ENCODE measurements around the gene SPAG4.

SPAG4 gene

GRCh38 chr20:35610833-35611427 lies 4.7 kb upstream of the SPAG4 start:
- Mint-ChIP-seq H3K27me3 (no peaks in the 10 kb centered on the region), H3K9me3 (no peaks in the 10 kb centered on the region), H3K27ac (no peak overlapping the region), H3K36me3 (no peaks in the 10 kb centered on the region), H3K4me1 (peaks cover 9% of the 10 kb centered on the region), H3K4me3 (no peak overlapping the region)

- H3K9me3 Mint-ChIP-seq: no peaks in the 10 kb centered on the region
- H3K36me3 Mint-ChIP-seq: no peaks in the 10 kb centered on the region
- H3K27ac Mint-ChIP-seq: no peak overlapping the region
- H3K4me1 Mint-ChIP-seq: peaks cover 12% of the 10 kb centered on the region
- H3K27me3 Mint-ChIP-seq: no peaks in the 10 kb centered on the region
- no peak overlapping the region for H3K4me3 Mint-ChIP-seq
Observed at GRCh38 chr20:35611482-35611881, 4.1 kb upstream of the SPAG4 start.

GRCh38 chr20:35616465-35617396 lies 1.1 kb downstream of the SPAG4 start:
- Mint-ChIP-seq H3K27me3 (no peaks in the 10 kb centered on the region), H3K27ac (peak overlapping the region; percentile 79), H3K36me3 (peaks cover 3% of the 10 kb centered on the region), H3K4me3 (peak overlapping the region; percentile 88), H3K4me1 (peaks cover 41% of the 10 kb centered on the region), H3K9me3 (no peaks in the 10 kb centered on the region)

GRCh38 chr20:35617397-35618262 lies 2.0 kb downstream of the SPAG4 start:
- H3K4me1 Mint-ChIP-seq: peaks cover 41% of the 10 kb centered on the region
- H3K27me3 Mint-ChIP-seq: no peaks in the 10 kb centered on the region
- H3K9me3 Mint-ChIP-seq: no peaks in the 10 kb centered on the region
- peak overlapping the region; percentile 88 for H3K4me3 Mint-ChIP-seq
- peaks cover 3% of the 10 kb centered on the region for H3K36me3 Mint-ChIP-seq
- H3K27ac Mint-ChIP-seq: peak overlapping the region; percentile 69

GRCh38 chr20:35618263-35619131 lies 2.9 kb downstream of the SPAG4 start:
- Mint-ChIP-seq H3K4me3 (peak overlapping the region; percentile 88), H3K27ac (peak overlapping the region; percentile 69), H3K36me3 (peaks cover 3% of the 10 kb centered on the region), H3K4me1 (peaks cover 41% of the 10 kb centered on the region), H3K9me3 (no peaks in the 10 kb centered on the region), H3K27me3 (no peaks in the 10 kb centered on the region)

- Mint-ChIP-seq H3K27me3 (no peaks in the 10 kb centered on the region), H3K4me1 (peaks cover 39% of the 10 kb centered on the region), H3K36me3 (peaks cover 3% of the 10 kb centered on the region), H3K9me3 (no peaks in the 10 kb centered on the region), H3K27ac (peak overlapping the region; percentile 41), H3K4me3 (peak overlapping the region; percentile 88)
Observed at GRCh38 chr20:35619196-35620095, 3.8 kb downstream of the SPAG4 start.

- Mint-ChIP-seq H3K4me1 (peaks cover 32% of the 10 kb centered on the region), H3K4me3 (no peak overlapping the region), H3K27ac (peak overlapping the region; percentile 8), H3K27me3 (no peaks in the 10 kb centered on the region), H3K9me3 (no peaks in the 10 kb centered on the region), H3K36me3 (peaks cover 9% of the 10 kb centered on the region)
Observed at GRCh38 chr20:35620818-35621559, 5.4 kb downstream of the SPAG4 start.

- H3K9me3 Mint-ChIP-seq: no peaks in the 10 kb centered on the region
- H3K27ac Mint-ChIP-seq: no peak overlapping the region
- H3K4me3 Mint-ChIP-seq: no peak overlapping the region
Observed at GRCh38 chr20:35621560-35621946, 5.9 kb downstream of the SPAG4 start.

GRCh38 chr20:35625584-35626385 lies 10.2 kb downstream of the SPAG4 start:
- H3K9me3 Mint-ChIP-seq: no peaks in the 10 kb centered on the region

More at GRCh38 chr20:35621560-35621946, 5.9 kb downstream of the SPAG4 start:
- no peaks in the 10 kb centered on the region for H3K27me3 Mint-ChIP-seq
- H3K36me3 Mint-ChIP-seq: peaks cover 9% of the 10 kb centered on the region
- H3K4me1 Mint-ChIP-seq: peaks cover 28% of the 10 kb centered on the region

GRCh38 chr20:35626386-35627001 lies 10.9 kb downstream of the SPAG4 start:
- no peak overlapping the region for H3K4me3 Mint-ChIP-seq
- no peaks in the 10 kb centered on the region for H3K9me3 Mint-ChIP-seq
- no peaks in the 10 kb centered on the region for H3K4me1 Mint-ChIP-seq
- H3K27me3 Mint-ChIP-seq: no peaks in the 10 kb centered on the region
- H3K27ac Mint-ChIP-seq: no peak overlapping the region
- H3K36me3 Mint-ChIP-seq: peaks cover 8% of the 10 kb centered on the region

More at GRCh38 chr20:35625584-35626385, 10.2 kb downstream of the SPAG4 start:
- Mint-ChIP-seq H3K4me3 (no peak overlapping the region), H3K36me3 (peaks cover 10% of the 10 kb centered on the region), H3K27me3 (no peaks in the 10 kb centered on the region), H3K27ac (peak overlapping the region; percentile 81), H3K4me1 (no peaks in the 10 kb centered on the region)

- no peaks in the 10 kb centered on the region for H3K27me3 Mint-ChIP-seq
- no peaks in the 10 kb centered on the region for H3K9me3 Mint-ChIP-seq
- H3K36me3 Mint-ChIP-seq: peaks cover 7% of the 10 kb centered on the region
- H3K27ac Mint-ChIP-seq: no peak overlapping the region
- H3K4me1 Mint-ChIP-seq: no peaks in the 10 kb centered on the region
- H3K4me3 Mint-ChIP-seq: no peak overlapping the region
Observed at GRCh38 chr20:35627121-35627520, 11.5 kb downstream of the SPAG4 start.

GRCh38 chr20:35629427-35630145 lies 14.0 kb downstream of the SPAG4 start:
- Mint-ChIP-seq H3K4me3 (no peak overlapping the region), H3K4me1 (no peaks in the 10 kb centered on the region), H3K27ac (no peak overlapping the region), H3K27me3 (no peaks in the 10 kb centered on the region), H3K9me3 (no peaks in the 10 kb centered on the region), H3K36me3 (peaks cover 8% of the 10 kb centered on the region)
